IMR-90 (cell line): ENCODE data around the gene PGAM4. TPM values are rescaled to one million over a fixed set of nuclear protein-coding genes. Genes with fewer than 3 reads are reported as not detected.

Source experiments
- ATAC-seq: fragments of 200-7000 bp; cut with Tn5 transposase; 2 replicates; pipeline ENCODE4 v1.9.1; 2020; ENCODE audit warnings: low read depth, mild to moderate bottlenecking, moderate library complexity
- BruUV-seq: library from RNA; stranded (reverse); fragments of 400-500 nt; replicated peaks from 2 replicates; lab custom pipeline; 2021; lab: Mats Ljungman, UMichigan
- CTCF ChIA-PET: fragments of 300-600 bp; formaldehyde crosslinking; extraction: SDS; loops from one replicate; lab custom pipeline; 2021; ENCODE audit warnings: antibody characterized with exemption; lab: Yijun Ruan, JAX
- POLR2A ChIA-PET: fragments of 300-600 bp; sonication (Branson Sonifier 250); formaldehyde crosslinking; loops from one replicate; lab custom pipeline; 2022; ENCODE audit warnings: antibody characterized with exemption; ENCODE audit not compliant: unreplicated experiment; lab: Charles Lee
- DNase-seq: peaks from one replicate; pipeline ENCODE4 v3.0.0; 2013
- H2AFZ ChIP-seq: replicated peaks from 2 replicates; pipeline ENCODE3; 2013; ENCODE audit warnings: low read length, mild to moderate bottlenecking; ENCODE audit not compliant: poor library complexity
- H2AK5ac ChIP-seq: 2 replicates; pipeline ENCODE4 v1.6.1; 2013; ENCODE audit warnings: low read depth, low read length, inconsistent platforms
- H2AK9ac ChIP-seq: replicated peaks from 2 replicates; pipeline ENCODE3; 2013; ENCODE audit warnings: mild to moderate bottlenecking, low read depth, low read length, moderate library complexity; ENCODE audit not compliant: poor library complexity
- H2BK120ac ChIP-seq: 2 replicates; pipeline ENCODE4 v1.6.1; 2013; ENCODE audit warnings: low read depth, low read length, inconsistent platforms
- H2BK15ac ChIP-seq: 3 replicates; pipeline ENCODE4 v1.6.1; 2013; ENCODE audit warnings: low read depth, low read length, inconsistent platforms
- H2BK20ac ChIP-seq: 2 replicates; pipeline ENCODE4 v1.6.1; 2013; ENCODE audit warnings: low read depth, mild to moderate bottlenecking, inconsistent platforms, low read length, moderate library complexity
- H2BK5ac ChIP-seq: 2 replicates; pipeline ENCODE4 v1.6.1; 2013; ENCODE audit warnings: mild to moderate bottlenecking, low read depth, low read length, inconsistent platforms; ENCODE audit not compliant: poor library complexity, severe bottlenecking
- H3K14ac ChIP-seq: replicated peaks from 2 replicates; pipeline ENCODE4 v1.6.1; 2013; ENCODE audit warnings: low read depth, low read length, inconsistent platforms
- H3K18ac ChIP-seq: 2 replicates; pipeline ENCODE4 v1.6.1; 2013; ENCODE audit warnings: low read depth, low read length, control low read depth
- H3K23ac ChIP-seq: 2 replicates; pipeline ENCODE4 v1.6.1; 2013; ENCODE audit warnings: low read depth, low read length, inconsistent platforms
- H3K27ac ChIP-seq: 2 replicates; pipeline ENCODE4 v1.5.1; 2013; ENCODE audit warnings: mild to moderate bottlenecking, control low read depth, low read length; ENCODE audit not compliant: insufficient read depth
- H3K27me3 ChIP-seq: 2 replicates; pipeline ENCODE4 v1.6.1; 2013; ENCODE audit warnings: low read length; ENCODE audit not compliant: control insufficient read depth, insufficient read depth
- H3K36me3 ChIP-seq: 2 replicates; pipeline ENCODE4 v1.6.1; 2013; ENCODE audit warnings: low read length, mixed read lengths; ENCODE audit not compliant: control insufficient read depth, insufficient read depth
- H3K4ac ChIP-seq: 2 replicates; pipeline ENCODE4 v1.6.1; 2013; ENCODE audit warnings: low read depth, low read length, inconsistent platforms
- H3K4me1 ChIP-seq: 2 replicates; pipeline ENCODE4 v1.6.1; 2013; ENCODE audit warnings: low read length, mixed read lengths; ENCODE audit not compliant: control insufficient read depth, insufficient read depth
- H3K4me2 ChIP-seq: 2 replicates; pipeline ENCODE4 v1.6.1; 2013; ENCODE audit warnings: low read depth, mild to moderate bottlenecking, control low read depth, low read length, moderate library complexity
- H3K4me3 ChIP-seq: 2 replicates; pipeline ENCODE4 v1.5.1; 2013; ENCODE audit warnings: low read depth, mild to moderate bottlenecking, control low read depth, low read length, moderate library complexity; ENCODE audit not compliant: insufficient read depth
- H3K56ac ChIP-seq: 2 replicates; pipeline ENCODE4 v1.6.1; 2013; ENCODE audit warnings: low read length, inconsistent platforms; ENCODE audit not compliant: insufficient read depth; ENCODE audit errors: extremely low read depth
- H3K79me1 ChIP-seq, 2 experiments: 2 replicates each; pipeline ENCODE4 v1.6.1; 2013; ENCODE audit warnings: low read length in 2 of 2, inconsistent platforms in 1 of 2, low read depth in 1 of 2
- H3K9ac ChIP-seq: 2 replicates; pipeline ENCODE4 v1.6.1; 2013; ENCODE audit warnings: low read depth, low read length, control low read depth
- H3K9me1 ChIP-seq: 2 replicates; pipeline ENCODE4 v1.6.1; 2013; ENCODE audit warnings: low read length, inconsistent platforms; ENCODE audit not compliant: insufficient read depth
- H3K9me3 ChIP-seq: 2 replicates; pipeline ENCODE4 v1.6.1; 2013; ENCODE audit warnings: low read length; ENCODE audit not compliant: control insufficient read depth, insufficient read depth
- H4K20me1 ChIP-seq: 2 replicates; pipeline ENCODE4 v1.6.1; 2013; ENCODE audit warnings: low read length, inconsistent platforms; ENCODE audit not compliant: insufficient read depth
- H4K5ac ChIP-seq: 2 replicates; pipeline ENCODE4 v1.6.1; 2013; ENCODE audit warnings: mild to moderate bottlenecking, low read depth, low read length, control low read depth
- H4K8ac ChIP-seq, 2 experiments: 2 replicates each; pipeline ENCODE4 v1.6.1; 2013; ENCODE audit warnings: low read depth in 2 of 2, low read length in 2 of 2, control low read depth in 1 of 2, inconsistent platforms in 1 of 2
- H4K91ac ChIP-seq: 2 replicates; pipeline ENCODE4 v1.6.1; 2013; ENCODE audit warnings: low read depth, low read length, inconsistent platforms; ENCODE audit not compliant: insufficient read depth
- FOS ChIP-seq: fragments of 150-350 bp; IDR thresholded peaks from 2 replicates; pipeline ENCODE4 v1.6.1; 2016; ENCODE audit warnings: low read depth, low read length
- RFX5 ChIP-seq: IDR thresholded peaks from 2 replicates; pipeline ENCODE4 v1.8.0; 2012; ENCODE audit warnings: low read depth, mild to moderate bottlenecking, low read length, moderate library complexity
- SMC3 ChIP-seq: fragments of 150-350 bp; IDR thresholded peaks from 2 replicates; pipeline ENCODE4 v1.6.1; 2016; ENCODE audit warnings: low read depth, mild to moderate bottlenecking, antibody characterized with exemption, low read length, moderate library complexity
- WGBS, 2 experiments: methylation state at CpG; one replicate each; pipeline versions ENCODE4 v1.1.5 to v1.1.7; 2013; ENCODE audit warnings: missing lambda C conversion rate in 2 of 2; ENCODE audit not compliant: insufficient read length in 1 of 2; ENCODE audit errors: extremely low coverage in 2 of 2; 5-methylcytosine and 5-hydroxymethylcytosine counted together
- dilution Hi-C: fragments of 300-500 bp; cut with HindIII; formaldehyde crosslinking; loops from one replicate; pipeline ENCODE4 v1.14.3; 2018; ENCODE audit warnings: low sequenced_read_pairs; ENCODE audit not compliant: unreplicated experiment
- in situ Hi-C: fragments of 300-500 bp; cut with MboI; formaldehyde crosslinking; loops from 3 replicates; pipeline ENCODE4 v1.14.3; 2019; ENCODE audit warnings: low sequenced_read_pairs, inconsistent platforms, mixed read lengths
- intact Hi-C: fragments of 100-400 bp; cut with micrococcal nuclease; formaldehyde crosslinking; loops from 2 replicates; pipeline ENCODE4 v1.10.0; 2022
- polyA plus RNA-seq, 3 experiments: library from polyadenylated mRNA; depleted of rRNA; stranded (reverse); fragments of >200 nt; gene quantifications; 2 replicates each; pipeline ENCODE4 v1.2.3, GENCODE V29; 2012; ENCODE audit warnings: low replicate concordance in 1 of 3
- total RNA-seq: library from RNA; depleted of rRNA; stranded (reverse); fragments of >200 nt; gene quantifications from 2 replicates; pipeline ENCODE4 v1.2.3, GENCODE V29; 2012
- TF ChIP-seq, protein P1 (sequence below): conservative IDR thresholded peaks from 2 replicates; pipeline ENCODE4 v1.5.1; 2012; ENCODE audit warnings: mild to moderate bottlenecking, low read depth, low read length, improper control_type of control experiment

PGAM4 gene
- total and polyA plus RNA-seq, 2 of the 4 experiments (the other 2 are of a cell fraction): 0.46 to 0.72 TPM

GRCh38 chrX:77925764-77926163 lies 43.7 kb downstream of the PGAM4 start:
- Histone ChIP-seq H3K18ac (no peak overlapping the region), H3K27me3 (no peaks in the 10 kb centered on the region), H4K20me1 (no peaks in the 10 kb centered on the region), H2BK5ac (no peak overlapping the region), H3K9ac (no peak overlapping the region), H3K9me1 (no peaks in the 10 kb centered on the region), H3K4me3 (0 out of 2 replicates have a peak overlapping the region, but pooled peaks have one; percentile 14), H4K91ac (no peak overlapping the region), H3K36me3 (no peaks in the 10 kb centered on the region), H2AFZ (no peak overlapping the region), H3K79me1 (peaks cover 0 to 4% of the 10 kb centered on the region in 2 experiments; a peak in 2 of 4 replicates), H2BK20ac (no peak overlapping the region), H2AK9ac (no peak overlapping the region), H3K27ac (no peak overlapping the region), H3K4ac (no peak overlapping the region), H3K9me3 (no peaks in the 10 kb centered on the region), H3K4me2 (peak overlapping the region; percentile 72), H3K4me1 (no peaks in the 10 kb centered on the region), H3K56ac (no peak overlapping the region), H4K8ac (no peak overlapping the region), H2BK15ac (no peak overlapping the region), H2AK5ac (no peak overlapping the region), H3K23ac (no peak overlapping the region), H2BK120ac (no peak overlapping the region), H3K14ac (no peak overlapping the region), H4K5ac (no peak overlapping the region)
- BruUV-seq: no TSS peak
- ChIA-PET POLR2A (no interaction called here), CTCF (no interaction called here)
- intact Hi-C loops (no loop called here), in situ Hi-C loops (no loop called here), dilution Hi-C loops (no loop called here)
- no peak for TF ChIP-seq FOS
- TF ChIP-seq SMC3: no peak
- no peak for TF ChIP-seq RFX5
- TF ChIP-seq, protein P1, sequence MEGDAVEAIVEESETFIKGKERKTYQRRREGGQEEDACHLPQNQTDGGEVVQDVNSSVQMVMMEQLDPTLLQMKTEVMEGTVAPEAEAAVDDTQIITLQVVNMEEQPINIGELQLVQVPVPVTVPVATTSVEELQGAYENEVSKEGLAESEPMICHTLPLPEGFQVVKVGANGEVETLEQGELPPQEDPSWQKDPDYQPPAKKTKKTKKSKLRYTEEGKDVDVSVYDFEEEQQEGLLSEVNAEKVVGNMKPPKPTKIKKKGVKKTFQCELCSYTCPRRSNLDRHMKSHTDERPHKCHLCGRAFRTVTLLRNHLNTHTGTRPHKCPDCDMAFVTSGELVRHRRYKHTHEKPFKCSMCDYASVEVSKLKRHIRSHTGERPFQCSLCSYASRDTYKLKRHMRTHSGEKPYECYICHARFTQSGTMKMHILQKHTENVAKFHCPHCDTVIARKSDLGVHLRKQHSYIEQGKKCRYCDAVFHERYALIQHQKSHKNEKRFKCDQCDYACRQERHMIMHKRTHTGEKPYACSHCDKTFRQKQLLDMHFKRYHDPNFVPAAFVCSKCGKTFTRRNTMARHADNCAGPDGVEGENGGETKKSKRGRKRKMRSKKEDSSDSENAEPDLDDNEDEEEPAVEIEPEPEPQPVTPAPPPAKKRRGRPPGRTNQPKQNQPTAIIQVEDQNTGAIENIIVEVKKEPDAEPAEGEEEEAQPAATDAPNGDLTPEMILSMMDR: no peak
- no peak for DNase-seq
- no CpG with 5 or more reads among the region's 3 CpGs for WGBS, 2 experiments
- ATAC-seq: no peak
